Vagina (tissue), 2 donors: Measurements from ENCODE around the gene SPNS3. TPM values are rescaled to one million over a fixed set of nuclear protein-coding genes. Genes with fewer than 3 reads are reported as not detected.

Experiments
- DNase-seq, 2 donors: peaks; one replicate each; pipeline ENCODE4 v3.0.0-alpha.2; 2017; ENCODE audit errors: extremely low spot score in 2 of 2
- H3K27ac ChIP-seq: fragments of 200-600 bp; sonication (generic); one replicate; pipeline ENCODE4 v1.5.1; 2019
- H3K27me3 ChIP-seq: fragments of 200-600 bp; sonication (generic); one replicate; pipeline ENCODE4 v1.5.1; 2019
- H3K36me3 ChIP-seq, 2 donors: fragments of 200-600 bp; sonication (generic); one replicate each; pipeline ENCODE4 v1.5.1; 2017 to 2019
- H3K4me1 ChIP-seq: fragments of 200-600 bp; sonication (generic); one replicate; pipeline ENCODE4 v1.5.1; 2019
- H3K4me3 ChIP-seq, 2 donors: fragments of 200-600 bp; sonication (generic); 1 replicate in 1 of 2; 2 replicates in 1 of 2; pipeline ENCODE4 v1.5.1; 2016 to 2019
- H3K9me3 ChIP-seq: fragments of 200-600 bp; sonication (generic); one replicate; pipeline ENCODE4 v1.5.1; 2019
- POLR2A ChIP-seq, 2 donors: fragments of 450-650 bp; IDR thresholded peaks; one replicate each; pipeline ENCODE4 v1.6.1; 2017; ENCODE audit warnings: antibody characterized with exemption in 2 of 2, mild to moderate bottlenecking in 2 of 2, moderate library complexity in 2 of 2
- POLR2AphosphoS5 ChIP-seq, 2 donors: sonication (generic); formaldehyde crosslinking; IDR thresholded peaks; one replicate each; pipeline ENCODE4 v1.9.0; 2017; ENCODE audit warnings: antibody characterized with exemption in 2 of 2, mild to moderate bottlenecking in 2 of 2, low read depth in 1 of 2; ENCODE audit not compliant: insufficient read depth in 1 of 2
- intact Hi-C: fragments of 100-400 bp; cut with DNase I; formaldehyde crosslinking; loops from one replicate; pipeline ENCODE4 v1.15.1; 2023
- total RNA-seq: library from RNA; depleted of rRNA; stranded (reverse); fragments of >200 nt; gene quantifications from one replicate; pipeline ENCODE4 v1.2.3, GENCODE V29; 2016
- TF ChIP-seq, protein P1 (sequence below), 3 experiments: fragments of 450-650 bp in 2 of 3; fragments of 200-600 bp in 1 of 3; sonication (generic) in 1 of 3; IDR thresholded peaks; one replicate each; pipeline ENCODE4 v1.5.1; 2017 to 2019; ENCODE audit warnings: antibody characterized with exemption in 3 of 3, mild to moderate bottlenecking in 2 of 3, moderate library complexity in 2 of 3

Gene SPNS3
- total RNA-seq, 1 donor from 2014 or later, result not detected

DNA sequence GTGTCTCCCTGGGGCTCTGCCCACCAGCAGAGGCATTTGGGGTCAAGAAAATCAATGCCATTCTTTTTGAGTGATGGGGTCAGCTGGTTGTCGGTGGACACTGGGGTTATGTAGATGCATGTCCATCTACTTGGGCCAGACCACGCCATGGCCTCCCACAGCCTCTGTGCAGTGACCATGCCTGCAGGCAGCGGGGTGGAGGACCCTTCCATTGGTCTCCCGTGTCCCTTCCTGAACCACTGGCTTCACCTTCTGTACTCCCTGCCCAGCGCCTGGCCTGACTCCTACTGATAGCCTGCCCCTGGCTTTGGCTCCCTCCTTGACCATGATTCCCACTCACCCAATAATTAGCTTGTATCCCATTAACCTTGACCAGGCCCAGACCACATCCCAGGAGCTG lies 28.0 kb upstream of the SPNS3 start:
- H3K4me3 ChIP-seq, result no peak overlapping the region
- H3K27ac ChIP-seq, result no peak overlapping the region
- H3K36me3 ChIP-seq, result no peaks in the 10 kb centered on the region
- H3K27me3 ChIP-seq, result no peaks in the 10 kb centered on the region
- H3K4me1 ChIP-seq, result no peaks in the 10 kb centered on the region
- TF ChIP-seq, protein P1, sequence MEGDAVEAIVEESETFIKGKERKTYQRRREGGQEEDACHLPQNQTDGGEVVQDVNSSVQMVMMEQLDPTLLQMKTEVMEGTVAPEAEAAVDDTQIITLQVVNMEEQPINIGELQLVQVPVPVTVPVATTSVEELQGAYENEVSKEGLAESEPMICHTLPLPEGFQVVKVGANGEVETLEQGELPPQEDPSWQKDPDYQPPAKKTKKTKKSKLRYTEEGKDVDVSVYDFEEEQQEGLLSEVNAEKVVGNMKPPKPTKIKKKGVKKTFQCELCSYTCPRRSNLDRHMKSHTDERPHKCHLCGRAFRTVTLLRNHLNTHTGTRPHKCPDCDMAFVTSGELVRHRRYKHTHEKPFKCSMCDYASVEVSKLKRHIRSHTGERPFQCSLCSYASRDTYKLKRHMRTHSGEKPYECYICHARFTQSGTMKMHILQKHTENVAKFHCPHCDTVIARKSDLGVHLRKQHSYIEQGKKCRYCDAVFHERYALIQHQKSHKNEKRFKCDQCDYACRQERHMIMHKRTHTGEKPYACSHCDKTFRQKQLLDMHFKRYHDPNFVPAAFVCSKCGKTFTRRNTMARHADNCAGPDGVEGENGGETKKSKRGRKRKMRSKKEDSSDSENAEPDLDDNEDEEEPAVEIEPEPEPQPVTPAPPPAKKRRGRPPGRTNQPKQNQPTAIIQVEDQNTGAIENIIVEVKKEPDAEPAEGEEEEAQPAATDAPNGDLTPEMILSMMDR (IDR thresholded peaks at IDR 0.05), result no peak
- TF ChIP-seq POLR2AphosphoS5 (IDR thresholded peaks at IDR 0.05; ENCODE audit: insufficient read depth in 1 of 2, low read depth in 1 of 2), result no peak
- no peak for TF ChIP-seq POLR2A (IDR thresholded peaks at IDR 0.05)
- no peak for DNase-seq
- intact Hi-C loops, result loop anchor here (2.0 kb wide), 1 partner anchor 191 kb away; no protein-coding TSS in a partner anchor
- no peaks in the 10 kb centered on the region for H3K9me3 ChIP-seq

DNA sequence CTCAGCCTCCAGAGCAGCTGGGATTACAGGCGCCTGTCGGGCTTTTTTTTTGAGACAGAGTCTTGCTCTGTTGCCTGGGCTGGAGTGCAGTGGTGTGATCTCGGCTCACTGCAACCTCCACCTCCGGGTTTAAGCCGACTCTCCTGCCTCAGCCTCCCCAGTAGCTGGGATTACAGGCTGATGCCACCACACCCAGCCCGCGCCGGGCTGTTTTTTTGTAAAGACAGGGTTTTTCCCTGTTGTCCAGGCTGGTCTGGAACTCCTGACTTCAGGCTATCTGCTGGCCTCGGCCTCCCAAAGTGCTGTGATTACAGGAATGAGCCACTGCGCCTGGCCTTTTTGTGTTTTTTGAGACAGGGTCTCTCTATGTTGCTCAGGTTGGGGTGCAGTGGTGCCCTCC lies 27.4 kb upstream of the SPNS3 start:
- H3K9me3 ChIP-seq, result no peaks in the 10 kb centered on the region
- no peak for TF ChIP-seq POLR2A (IDR thresholded peaks at IDR 0.05)
- TF ChIP-seq, protein P1 (IDR thresholded peaks at IDR 0.05), result no peak
- intact Hi-C loops, result no loop called here
- H3K27ac ChIP-seq, result no peak overlapping the region
- no peak overlapping the region for H3K4me3 ChIP-seq
- no peak for DNase-seq
- no peaks in the 10 kb centered on the region for H3K4me1 ChIP-seq
- H3K36me3 ChIP-seq, result no peaks in the 10 kb centered on the region
- H3K27me3 ChIP-seq, result no peaks in the 10 kb centered on the region

DNA sequence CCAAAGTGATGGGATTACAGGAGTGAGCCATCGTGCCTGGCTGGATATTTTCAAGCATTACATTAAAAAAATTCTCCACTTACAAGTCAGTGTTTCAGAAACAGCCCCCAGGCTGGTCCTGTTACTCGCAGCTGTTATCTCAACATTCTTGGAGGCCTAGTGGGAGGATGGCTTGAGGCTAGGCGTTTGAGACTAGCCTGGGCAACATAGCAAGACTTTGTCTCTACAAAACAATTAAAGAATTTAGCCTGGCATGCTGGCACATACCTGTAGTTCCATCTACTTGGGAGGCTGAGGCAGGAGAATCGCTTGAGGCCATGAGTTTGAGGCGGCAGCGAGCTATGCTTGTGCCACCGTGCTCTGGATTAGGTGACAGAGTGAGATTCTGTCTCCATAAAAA lies 26.5 kb upstream of the SPNS3 start:
- intact Hi-C loops, result no loop called here
- no peaks in the 10 kb centered on the region for H3K4me1 ChIP-seq
- no peak for DNase-seq
- H3K9me3 ChIP-seq, result no peaks in the 10 kb centered on the region
- no peak overlapping the region for H3K27ac ChIP-seq
- H3K36me3 ChIP-seq, result no peaks in the 10 kb centered on the region
- TF ChIP-seq POLR2A (IDR thresholded peaks at IDR 0.05), result no peak
- TF ChIP-seq, protein P1 (IDR thresholded peaks at IDR 0.05), result no peak
- TF ChIP-seq POLR2AphosphoS5 (IDR thresholded peaks at IDR 0.05; ENCODE audit: insufficient read depth in 1 of 2, low read depth in 1 of 2), result no peak
- H3K27me3 ChIP-seq, result no peaks in the 10 kb centered on the region
- no peak overlapping the region for H3K4me3 ChIP-seq

DNA sequence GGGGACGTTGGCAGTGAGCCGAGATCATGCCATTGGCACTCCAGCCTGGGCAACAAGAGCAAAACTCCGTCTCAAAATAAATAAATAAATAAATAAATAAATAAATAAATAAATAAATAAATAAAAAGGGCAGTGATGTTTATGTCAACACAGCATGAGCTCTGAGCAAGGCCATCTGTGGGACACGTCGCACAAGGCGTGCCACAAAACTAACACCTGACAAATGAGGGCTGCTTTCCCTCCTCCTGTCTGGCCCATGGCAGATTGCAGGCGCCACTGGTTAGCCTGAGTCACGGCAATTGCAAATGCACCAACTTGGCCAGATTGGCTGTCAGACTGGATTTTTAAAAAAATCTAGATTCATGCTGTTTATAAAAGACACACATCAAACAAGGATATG lies 25.9 kb upstream of the SPNS3 start:
- intact Hi-C loops, result no loop called here
- DNase-seq, result no peak
- no peak overlapping the region for H3K4me3 ChIP-seq

DNA sequence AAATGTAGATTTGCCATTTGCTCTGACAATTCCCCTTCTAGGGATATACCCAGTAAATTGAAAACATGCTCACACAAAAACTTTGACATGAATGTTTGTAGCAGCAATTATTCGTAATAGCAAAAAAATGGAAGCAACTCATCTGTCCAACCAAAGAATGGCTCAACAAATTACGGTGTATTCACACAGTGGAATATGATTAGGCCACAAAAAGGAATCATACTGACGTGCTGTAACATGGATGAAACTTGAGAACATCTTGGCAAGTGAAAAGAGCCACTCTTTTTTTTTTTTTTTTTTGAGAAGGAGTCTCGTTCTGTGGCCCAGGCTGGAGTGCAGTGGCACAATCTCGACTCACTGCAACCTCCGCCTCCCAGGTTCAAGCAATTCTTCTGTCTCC lies 24.1 kb upstream of the SPNS3 start:
- no peak for DNase-seq
- Histone ChIP-seq H3K27me3 (no peaks in the 10 kb centered on the region), H3K27ac (no peak overlapping the region), H3K36me3 (no peaks in the 10 kb centered on the region), H3K4me3 (no peak overlapping the region), H3K9me3 (no peaks in the 10 kb centered on the region), H3K4me1 (no peaks in the 10 kb centered on the region)
- intact Hi-C loops, result no loop called here
- no peak for TF ChIP-seq POLR2AphosphoS5 (IDR thresholded peaks at IDR 0.05; ENCODE audit: insufficient read depth in 1 of 2, low read depth in 1 of 2)
- TF ChIP-seq, protein P1 (IDR thresholded peaks at IDR 0.05), result no peak
- no peak for TF ChIP-seq POLR2A (IDR thresholded peaks at IDR 0.05)

More for the DNA sequence above, 25.9 kb upstream of the SPNS3 start:
- no peaks in the 10 kb centered on the region for H3K36me3 ChIP-seq
- H3K27ac ChIP-seq, result no peak overlapping the region
- TF ChIP-seq POLR2A (IDR thresholded peaks at IDR 0.05), result no peak
- TF ChIP-seq, protein P1 (IDR thresholded peaks at IDR 0.05), result no peak
- TF ChIP-seq POLR2AphosphoS5 (IDR thresholded peaks at IDR 0.05; ENCODE audit: insufficient read depth in 1 of 2, low read depth in 1 of 2), result no peak
- no peaks in the 10 kb centered on the region for H3K4me1 ChIP-seq
- no peaks in the 10 kb centered on the region for H3K9me3 ChIP-seq
- H3K27me3 ChIP-seq, result no peaks in the 10 kb centered on the region
